Endothelial cell of umbilical vein (primary cell): ENCODE measurements around the gene MTG2. TPM values are rescaled to one million over a fixed set of nuclear protein-coding genes. Genes with fewer than 3 reads are reported as not detected.

Experiments
- BruUV-seq: library from RNA; stranded (reverse); fragments of 400-500 nt; replicated peaks from 2 replicates; lab custom pipeline; 2021; lab: Mats Ljungman, UMichigan
- CTCF ChIA-PET: fragments of 300-600, 350-600 bp; sonication (Branson Sonifier 250); formaldehyde crosslinking; loops from one replicate; lab custom pipeline; 2021; ENCODE audit warnings: antibody characterized with exemption, inconsistent platforms; lab: Charles Lee
- POLR2A ChIA-PET: fragments of 300-600, 350-600 bp; sonication (Branson Sonifier 250); formaldehyde crosslinking; loops from one replicate; lab custom pipeline; 2021; ENCODE audit warnings: antibody characterized with exemption, inconsistent platforms; lab: Charles Lee
- DNase-seq: peaks from one replicate; pipeline ENCODE4 v3.0.0-alpha.2; 2011; ENCODE audit warnings: low read depth, low spot score
- FAIRE-seq: peaks from 2 replicates; lab custom pipeline; 2011; peaks lifted over from hg19 to GRCh38; lab: Jason Lieb, UNC
- H2AFZ ChIP-seq: 2 replicates; pipeline ENCODE4 v1.6.0; 2012; ENCODE audit warnings: low read depth, low read length, control low read depth, inconsistent platforms
- H3K27ac ChIP-seq: 2 replicates; pipeline ENCODE4 v1.5.1; 2011; ENCODE audit warnings: low read depth, mild to moderate bottlenecking, control low read depth, low read length, moderate library complexity; ENCODE audit not compliant: insufficient read depth
- H3K27me3 ChIP-seq, 2 experiments: 2 replicates each; pipeline versions ENCODE4 v1.6.0 to v1.6.1; 2011; ENCODE audit warnings: low read length in 2 of 2, mixed read lengths in 1 of 2; ENCODE audit not compliant: control insufficient read depth in 2 of 2, insufficient read depth in 2 of 2
- H3K36me3 ChIP-seq, 2 experiments: 2 replicates in 1 of 2; 3 replicates in 1 of 2; pipeline ENCODE4 v1.5.1; 2011; ENCODE audit warnings: low read length in 2 of 2, mild to moderate bottlenecking in 1 of 2, moderate library complexity in 1 of 2; ENCODE audit not compliant: control insufficient read depth in 2 of 2, insufficient read depth in 2 of 2; ENCODE audit errors: extremely low read depth in 1 of 2
- H3K4me1 ChIP-seq: 3 replicates; pipeline ENCODE4 v1.5.1; 2011; ENCODE audit warnings: mild to moderate bottlenecking, low read length; ENCODE audit not compliant: control insufficient read depth, insufficient read depth; ENCODE audit errors: extremely low read depth
- H3K4me2 ChIP-seq: 2 replicates; pipeline ENCODE4 v1.6.1; 2011; ENCODE audit warnings: low read length, control low read depth, mixed read lengths; ENCODE audit not compliant: insufficient read depth
- H3K4me3 ChIP-seq, 3 experiments: fragments of 200-600 bp in 1 of 3; sonication (generic), shearing (Covaris generic) in 1 of 3; replicated peaks in 1 of 3; 2 replicates each; pipeline ENCODE4 v1.5.1; 2011 to 2016; ENCODE audit warnings: control low read depth in 3 of 3, low read length in 3 of 3, mild to moderate bottlenecking in 2 of 3, inconsistent platforms in 1 of 3, low read depth in 1 of 3, moderate library complexity in 1 of 3; ENCODE audit not compliant: insufficient read depth in 1 of 3
- H3K79me2 ChIP-seq: 2 replicates; pipeline ENCODE4 v1.6.0; 2012; ENCODE audit warnings: low read length, inconsistent platforms; ENCODE audit not compliant: control insufficient read depth, insufficient read depth
- H3K9ac ChIP-seq: replicated peaks from 2 replicates; pipeline ENCODE3; 2011; ENCODE audit warnings: low read length, control low read depth; ENCODE audit not compliant: insufficient read depth; ENCODE audit errors: extremely low read depth
- H3K9me1 ChIP-seq: replicated peaks from 3 replicates; pipeline ENCODE4 v1.6.0; 2011; ENCODE audit warnings: mild to moderate bottlenecking, low read length; ENCODE audit not compliant: control insufficient read depth, insufficient read depth; ENCODE audit errors: extremely low read depth
- H3K9me3 ChIP-seq: replicated peaks from 2 replicates; pipeline ENCODE4 v1.5.1; 2012; ENCODE audit warnings: low read length, inconsistent platforms; ENCODE audit not compliant: control insufficient read depth, insufficient read depth
- H4K20me1 ChIP-seq: replicated peaks from 2 replicates; pipeline ENCODE3; 2011; ENCODE audit warnings: mild to moderate bottlenecking, low read length; ENCODE audit not compliant: control insufficient read depth, insufficient read depth; ENCODE audit errors: extremely low read depth
- CTCF ChIP-seq, 2 donors: IDR thresholded peaks; 1 replicate in 1 of 2; 2 replicates in 1 of 2; pipeline ENCODE4 v1.5.1; 2011; ENCODE audit warnings: low read length in 2 of 2, mild to moderate bottlenecking in 2 of 2, moderate library complexity in 2 of 2, control low read depth in 1 of 2, inconsistent platforms in 1 of 2, low read depth in 1 of 2; ENCODE audit not compliant: insufficient read depth in 1 of 2; ENCODE audit errors: extremely low read depth in 1 of 2
- EZH2 ChIP-seq: IDR thresholded peaks from 2 replicates; pipeline ENCODE4 v1.6.1; 2012; ENCODE audit warnings: borderline replicate concordance, low read depth, mild to moderate bottlenecking, moderate library complexity, low read length, inconsistent platforms; ENCODE audit not compliant: severe bottlenecking
- FOS ChIP-seq: IDR thresholded peaks from 2 replicates; pipeline ENCODE4 v1.6.1; 2011; ENCODE audit warnings: mild to moderate bottlenecking, low read length, moderate library complexity, borderline replicate concordance; ENCODE audit not compliant: insufficient read depth
- GATA2 ChIP-seq: IDR thresholded peaks from 2 replicates; pipeline ENCODE4 v1.7.0; 2011; ENCODE audit warnings: low read depth, mild to moderate bottlenecking, moderate library complexity, mixed read lengths, low read length; ENCODE audit not compliant: insufficient read length, insufficient read depth
- JUN ChIP-seq: IDR thresholded peaks from 2 replicates; pipeline ENCODE4 v1.6.1; 2011; ENCODE audit warnings: borderline replicate concordance, low read depth; ENCODE audit not compliant: insufficient read length, insufficient read depth
- MYC ChIP-seq: IDR thresholded peaks from one replicate; pipeline ENCODE4 v1.6.1; 2011; ENCODE audit warnings: mild to moderate bottlenecking, low read depth, low read length
- POLR2A ChIP-seq: IDR thresholded peaks from 2 replicates; pipeline ENCODE4 v1.6.1; 2012; ENCODE audit warnings: low read depth, mild to moderate bottlenecking, control low read depth, low read length
- POLR2AphosphoS5 ChIP-seq: IDR thresholded peaks from 2 replicates; pipeline ENCODE4 v1.6.1; 2012; ENCODE audit warnings: low read depth, mild to moderate bottlenecking, control low read depth, low read length, moderate library complexity; ENCODE audit not compliant: insufficient read depth
- dilution Hi-C: fragments of 300-500 bp; cut with MboI; formaldehyde crosslinking; loops from one replicate; pipeline ENCODE4 v1.15.0; 2019; ENCODE audit warnings: low sequenced_read_pairs; ENCODE audit not compliant: extremely low pct_ligation_motif_present
- intact Hi-C: fragments of 100-400 bp; cut with micrococcal nuclease; formaldehyde crosslinking; loops from one replicate; pipeline ENCODE4 v1.10.0; 2022
- polyA plus RNA-seq, 4 experiments: library from polyadenylated mRNA; depleted of rRNA in 3 of 4; stranded (reverse) in 3 of 4; unstranded in 1 of 4; fragments of >200 nt; gene quantifications; 2 replicates each; pipeline versions ENCODE4 v1.2.1 to v1.2.3, GENCODE V29; 2011 to 2012; ENCODE audit warnings: missing spikeins in 1 of 4
- total RNA-seq: library from RNA; stranded (reverse); gene quantifications from 2 replicates; pipeline ENCODE4 v1.2.3, GENCODE V29; 2021
- TF ChIP-seq, protein P1 (sequence below): IDR thresholded peaks from 2 replicates; pipeline ENCODE4 v1.6.1; 2011; ENCODE audit not compliant: insufficient read depth, insufficient read length

Gene MTG2
- total and polyA plus RNA-seq, 2 donors (not counting 3 experiments of a cell fraction or from before 2014, with no cell fraction given), result 19.9 to 31.6 TPM

DNA sequence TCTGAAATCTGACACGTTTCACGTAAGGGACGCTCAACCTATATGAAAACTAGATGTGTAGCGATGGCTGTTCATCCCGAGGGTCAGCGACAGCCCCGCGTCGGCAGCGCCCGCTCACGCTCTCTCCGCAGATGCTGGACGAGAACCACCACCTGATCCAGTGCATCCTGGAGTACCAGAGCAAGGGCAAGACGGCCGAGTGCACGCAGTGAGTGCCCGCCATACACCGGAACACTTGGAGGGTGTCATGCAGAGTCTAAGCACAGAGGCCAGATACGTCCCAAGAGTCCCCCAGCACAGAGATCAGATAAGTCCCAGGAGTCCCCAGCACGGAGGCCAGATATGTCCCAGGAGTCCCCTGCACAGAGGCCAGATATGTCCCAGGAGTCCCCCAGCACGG is 24.3 kb upstream of the MTG2 start:
- Histone ChIP-seq H3K4me2 (no peak overlapping the region), H3K36me3 (peaks cover 11 to 28% of the 10 kb centered on the region in 2 experiments), H3K4me1 (no peaks in the 10 kb centered on the region), H4K20me1 (peaks cover 2% of the 10 kb centered on the region), H3K9me3 (no peaks in the 10 kb centered on the region), H3K9ac (no peak overlapping the region), H3K79me2 (peaks cover 45% of the 10 kb centered on the region), H2AFZ (no peak overlapping the region), H3K27ac (no peak overlapping the region), H3K9me1 (no peaks in the 10 kb centered on the region), H3K27me3 (no peaks in the 10 kb centered on the region), H3K4me3 (no peak overlapping the region)
- ChIA-PET POLR2A (no interaction called here), CTCF (no interaction called here)
- BruUV-seq, result no TSS peak
- dilution Hi-C loops (no loop called here), intact Hi-C loops (no loop called here)
- FAIRE-seq, result no peak
- no peak for DNase-seq
- no peak for TF ChIP-seq EZH2
- TF ChIP-seq, protein P1, sequence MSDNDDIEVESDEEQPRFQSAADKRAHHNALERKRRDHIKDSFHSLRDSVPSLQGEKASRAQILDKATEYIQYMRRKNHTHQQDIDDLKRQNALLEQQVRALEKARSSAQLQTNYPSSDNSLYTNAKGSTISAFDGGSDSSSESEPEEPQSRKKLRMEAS, result no peak
- TF ChIP-seq CTCF (IDR thresholded peaks at IDR 0.05; ENCODE audit: extremely low read depth in 1 of 2, insufficient read depth in 1 of 2, low read depth in 1 of 2, low read length in 2 of 2), result no peak
- no peak for TF ChIP-seq POLR2AphosphoS5
- TF ChIP-seq JUN, result no peak
- no peak for TF ChIP-seq GATA2
- TF ChIP-seq MYC, result no peak
- TF ChIP-seq FOS, result no peak
- no peak for TF ChIP-seq POLR2A
